ENCODE measurements around the gene LINC01488.

Gene LINC01488

GRCh38 chr11:69487849-69488542 is 6.5 kb downstream of the LINC01488 start:
- H3K9me3 ChIP-seq (ENCODE audit: control insufficient read depth, low read length) = no peaks in the 10 kb centered on the region
- no peak overlapping the region for H3K27ac ChIP-seq (ENCODE audit: insufficient read depth, low read length, poor library complexity, severe bottlenecking)
- no peak overlapping the region for H3K4me3 ChIP-seq (ENCODE audit: insufficient read depth, low read depth, low read length, poor library complexity, severe bottlenecking)
- no peaks in the 10 kb centered on the region for H3K36me3 ChIP-seq (ENCODE audit: control insufficient read depth, insufficient read depth, low read length)
- DNase-seq = no peak
- H3K27me3 ChIP-seq (replicated peaks; ENCODE audit: control insufficient read depth, insufficient read depth, low read length, poor library complexity, severe bottlenecking) = no peaks in the 10 kb centered on the region
- H3K4me1 ChIP-seq (ENCODE audit: control insufficient read depth, insufficient read depth, low read length, poor library complexity, severe bottlenecking) = no peaks in the 10 kb centered on the region

- H3K4me3 ChIP-seq (ENCODE audit: insufficient read depth, low read depth, low read length, poor library complexity, severe bottlenecking) = no peak overlapping the region
- no peaks in the 10 kb centered on the region for H3K27me3 ChIP-seq (replicated peaks; ENCODE audit: control insufficient read depth, insufficient read depth, low read length, poor library complexity, severe bottlenecking)
Measured at GRCh38 chr11:69488543-69488940, 7.1 kb downstream of the LINC01488 start.

GRCh38 chr11:69489031-69489745 is 7.7 kb downstream of the LINC01488 start:
- no peak overlapping the region for H3K4me3 ChIP-seq (ENCODE audit: insufficient read depth, low read depth, low read length, poor library complexity, severe bottlenecking)
- H3K9me3 ChIP-seq (ENCODE audit: control insufficient read depth, low read length) = no peaks in the 10 kb centered on the region
- DNase-seq = no peak
- H3K27me3 ChIP-seq (replicated peaks; ENCODE audit: control insufficient read depth, insufficient read depth, low read length, poor library complexity, severe bottlenecking) = no peaks in the 10 kb centered on the region
- no peak overlapping the region for H3K27ac ChIP-seq (ENCODE audit: insufficient read depth, low read length, poor library complexity, severe bottlenecking)
- H3K36me3 ChIP-seq (ENCODE audit: control insufficient read depth, insufficient read depth, low read length) = no peaks in the 10 kb centered on the region
- H3K4me1 ChIP-seq (ENCODE audit: control insufficient read depth, insufficient read depth, low read length, poor library complexity, severe bottlenecking) = no peaks in the 10 kb centered on the region

More at GRCh38 chr11:69488543-69488940, 7.1 kb downstream of the LINC01488 start:
- no peaks in the 10 kb centered on the region for H3K9me3 ChIP-seq (ENCODE audit: control insufficient read depth, low read length)
- DNase-seq = no peak
- no peaks in the 10 kb centered on the region for H3K4me1 ChIP-seq (ENCODE audit: control insufficient read depth, insufficient read depth, low read length, poor library complexity, severe bottlenecking)
- no peaks in the 10 kb centered on the region for H3K36me3 ChIP-seq (ENCODE audit: control insufficient read depth, insufficient read depth, low read length)
- H3K27ac ChIP-seq (ENCODE audit: insufficient read depth, low read length, poor library complexity, severe bottlenecking) = no peak overlapping the region

- Histone ChIP-seq H3K9me3 (ENCODE audit: control insufficient read depth, low read length) (no peaks in the 10 kb centered on the region), H3K4me3 (ENCODE audit: insufficient read depth, low read depth, low read length, poor library complexity, severe bottlenecking) (no peak overlapping the region), H3K4me1 (ENCODE audit: control insufficient read depth, insufficient read depth, low read length, poor library complexity, severe bottlenecking) (no peaks in the 10 kb centered on the region), H3K27ac (ENCODE audit: insufficient read depth, low read length, poor library complexity, severe bottlenecking) (no peak overlapping the region), H3K36me3 (ENCODE audit: control insufficient read depth, insufficient read depth, low read length) (no peaks in the 10 kb centered on the region), H3K27me3 (replicated peaks; ENCODE audit: control insufficient read depth, insufficient read depth, low read length, poor library complexity, severe bottlenecking) (no peaks in the 10 kb centered on the region)
- no peak for DNase-seq
Measured at GRCh38 chr11:69489746-69490365, 8.4 kb downstream of the LINC01488 start.

GRCh38 chr11:69490516-69490915 is 9.1 kb downstream of the LINC01488 start:
- Histone ChIP-seq H3K4me1 (ENCODE audit: control insufficient read depth, insufficient read depth, low read length, poor library complexity, severe bottlenecking) (no peaks in the 10 kb centered on the region), H3K4me3 (ENCODE audit: insufficient read depth, low read depth, low read length, poor library complexity, severe bottlenecking) (no peak overlapping the region), H3K27me3 (replicated peaks; ENCODE audit: control insufficient read depth, insufficient read depth, low read length, poor library complexity, severe bottlenecking) (no peaks in the 10 kb centered on the region), H3K27ac (ENCODE audit: insufficient read depth, low read length, poor library complexity, severe bottlenecking) (no peak overlapping the region), H3K9me3 (ENCODE audit: control insufficient read depth, low read length) (no peaks in the 10 kb centered on the region), H3K36me3 (ENCODE audit: control insufficient read depth, insufficient read depth, low read length) (no peaks in the 10 kb centered on the region)
- no peak for DNase-seq

- Histone ChIP-seq H3K4me1 (ENCODE audit: control insufficient read depth, insufficient read depth, low read length, poor library complexity, severe bottlenecking) (no peaks in the 10 kb centered on the region), H3K36me3 (ENCODE audit: control insufficient read depth, insufficient read depth, low read length) (no peaks in the 10 kb centered on the region), H3K9me3 (ENCODE audit: control insufficient read depth, low read length) (no peaks in the 10 kb centered on the region), H3K27me3 (replicated peaks; ENCODE audit: control insufficient read depth, insufficient read depth, low read length, poor library complexity, severe bottlenecking) (no peaks in the 10 kb centered on the region), H3K27ac (ENCODE audit: insufficient read depth, low read length, poor library complexity, severe bottlenecking) (no peak overlapping the region), H3K4me3 (ENCODE audit: insufficient read depth, low read depth, low read length, poor library complexity, severe bottlenecking) (no peak overlapping the region)
- DNase-seq = no peak
Measured at GRCh38 chr11:69491071-69492031, 9.9 kb downstream of the LINC01488 start.

GRCh38 chr11:69492201-69492991 is 10.9 kb downstream of the LINC01488 start:
- Histone ChIP-seq H3K27ac (ENCODE audit: insufficient read depth, low read length, poor library complexity, severe bottlenecking) (no peak overlapping the region), H3K9me3 (ENCODE audit: control insufficient read depth, low read length) (no peaks in the 10 kb centered on the region), H3K4me1 (ENCODE audit: control insufficient read depth, insufficient read depth, low read length, poor library complexity, severe bottlenecking) (no peaks in the 10 kb centered on the region), H3K4me3 (ENCODE audit: insufficient read depth, low read depth, low read length, poor library complexity, severe bottlenecking) (no peak overlapping the region), H3K36me3 (ENCODE audit: control insufficient read depth, insufficient read depth, low read length) (no peaks in the 10 kb centered on the region), H3K27me3 (replicated peaks; ENCODE audit: control insufficient read depth, insufficient read depth, low read length, poor library complexity, severe bottlenecking) (no peaks in the 10 kb centered on the region)
- DNase-seq = no peak

GRCh38 chr11:69493931-69494821 is 12.7 kb downstream of the LINC01488 start:
- H3K4me1 ChIP-seq (ENCODE audit: control insufficient read depth, insufficient read depth, low read length, poor library complexity, severe bottlenecking) = no peaks in the 10 kb centered on the region
- H3K27me3 ChIP-seq (replicated peaks; ENCODE audit: control insufficient read depth, insufficient read depth, low read length, poor library complexity, severe bottlenecking) = no peaks in the 10 kb centered on the region
- no peak for DNase-seq
- no peaks in the 10 kb centered on the region for H3K9me3 ChIP-seq (ENCODE audit: control insufficient read depth, low read length)
- H3K36me3 ChIP-seq (ENCODE audit: control insufficient read depth, insufficient read depth, low read length) = no peaks in the 10 kb centered on the region
- H3K27ac ChIP-seq (ENCODE audit: insufficient read depth, low read length, poor library complexity, severe bottlenecking) = no peak overlapping the region
- no peak overlapping the region for H3K4me3 ChIP-seq (ENCODE audit: insufficient read depth, low read depth, low read length, poor library complexity, severe bottlenecking)

Data from effector memory CD4-positive, alpha-beta T cell (primary cell).